HCT116 (cell line): Measurements from ENCODE around the gene SARS1. TPM values are rescaled to one million over a fixed set of nuclear protein-coding genes. Genes with fewer than 3 reads are reported as not detected.

Experiments
- ATAC-seq: fragments of 200-7000 bp; cut with Tn5 transposase; 2 replicates; pipeline ENCODE4 v1.9.1; 2020; ENCODE audit warnings: mild to moderate bottlenecking, moderate library complexity
- BruUV-seq: library from RNA; stranded (reverse); fragments of 400-500 nt; replicated peaks from 2 replicates; lab custom pipeline; 2021; lab: Mats Ljungman, UMichigan
- CTCF ChIA-PET: fragments of 300-600 bp; sonication (Branson Sonifier 250); formaldehyde crosslinking; loops from one replicate; lab custom pipeline; 2021; ENCODE audit warnings: antibody characterized with exemption; lab: Charles Lee
- POLR2A ChIA-PET: fragments of 300-600, 350-600 bp; sonication (Branson Sonifier 250); formaldehyde crosslinking; loops from one replicate; lab custom pipeline; 2021; ENCODE audit warnings: antibody characterized with exemption; lab: Charles Lee
- RAD21 ChIA-PET, 2 experiments: fragments of 300-600 bp; sonication (Branson Sonifier 250); formaldehyde crosslinking; loops; one replicate each; lab custom pipeline; 2023; ENCODE audit warnings: low total read pairs in 2 of 2; ENCODE audit not compliant: uncharacterized antibody in 2 of 2, unreplicated experiment in 2 of 2, low non-redundant PET in 1 of 2; lab: Charles Lee
- DNase-seq: peaks from one replicate; pipeline ENCODE4 v3.0.0-alpha.2; 2010; ENCODE audit warnings: low read depth, low spot score
- H2AFZ ChIP-seq: fragments of 200-600 bp; shearing (Covaris generic), sonication (generic); 2 replicates; pipeline ENCODE4 v1.6.1; 2017; ENCODE audit warnings: low read depth, mixed run types, mixed read lengths, antibody characterized with exemption, low read length; ENCODE audit not compliant: poor library complexity, severe bottlenecking
- H3K27ac ChIP-seq: 2 replicates; pipeline ENCODE4 v1.5.1; 2012; ENCODE audit warnings: low read depth, low read length
- H3K27me3 ChIP-seq: fragments of 200-600 bp; sonication (generic); 2 replicates; pipeline ENCODE4 v1.6.1; 2016; ENCODE audit warnings: mixed run types, low read length, mixed read lengths; ENCODE audit not compliant: insufficient read depth
- H3K36me3 ChIP-seq, 2 experiments: fragments of 200-500 bp in 1 of 2; fragments of 200-600 bp in 1 of 2; sonication (Bioruptor generic) in 1 of 2; sonication (generic) in 1 of 2; 2 replicates each; pipeline versions ENCODE4 v1.5.1 to v1.6.1; 2014 to 2016; ENCODE audit warnings: low read length in 2 of 2, inconsistent platforms in 1 of 2, mixed read lengths in 1 of 2, mixed run types in 1 of 2; ENCODE audit not compliant: insufficient read depth in 2 of 2, control insufficient read depth in 1 of 2
- H3K4me1 ChIP-seq, 2 experiments: fragments of 200-600 bp in 1 of 2; sonication (generic) in 1 of 2; 2 replicates each; pipeline versions ENCODE4 v1.5.1 to v1.6.1; 2012 to 2017; ENCODE audit warnings: low read length in 2 of 2, inconsistent platforms in 1 of 2, mild to moderate bottlenecking in 1 of 2, mixed read lengths in 1 of 2, mixed run types in 1 of 2, moderate library complexity in 1 of 2; ENCODE audit not compliant: insufficient read depth in 2 of 2, control insufficient read depth in 1 of 2
- H3K4me2 ChIP-seq: fragments of 200-600 bp; sonication (generic); 2 replicates; pipeline ENCODE4 v1.6.1; 2017; ENCODE audit warnings: mixed run types, low read length, mixed read lengths
- H3K4me3 ChIP-seq, 2 experiments: fragments of 200-600 bp in 1 of 2; sonication (generic) in 1 of 2; replicated peaks in 1 of 2; 2 replicates each; pipeline ENCODE4 v1.5.1; 2011 to 2016; ENCODE audit warnings: low read length in 2 of 2, control low read depth in 1 of 2, low read depth in 1 of 2, mild to moderate bottlenecking in 1 of 2, mixed read lengths in 1 of 2, mixed run types in 1 of 2
- H3K79me2 ChIP-seq: fragments of 200-600 bp; sonication (generic); 2 replicates; pipeline ENCODE4 v1.6.1; 2017; ENCODE audit warnings: mild to moderate bottlenecking, mixed run types, low read length, moderate library complexity, mixed read lengths; ENCODE audit not compliant: insufficient read depth
- H3K9ac ChIP-seq: fragments of 200-600 bp; sonication (generic); 2 replicates; pipeline ENCODE4 v1.6.1; 2016; ENCODE audit warnings: low read length, mixed read lengths
- H3K9me2 ChIP-seq: fragments of 200-600 bp; sonication (generic), shearing (Covaris generic); 2 replicates; pipeline ENCODE4 v1.6.1; 2017; ENCODE audit warnings: mixed run types, mild to moderate bottlenecking, moderate library complexity; ENCODE audit not compliant: insufficient read depth
- H3K9me3 ChIP-seq, 2 experiments: fragments of 200-500 bp in 1 of 2; fragments of 200-600 bp in 1 of 2; sonication (Bioruptor generic) in 1 of 2; sonication (generic) in 1 of 2; 2 replicates each; pipeline ENCODE4 v1.6.1; 2014 to 2017; ENCODE audit warnings: low read length in 2 of 2, mixed read lengths in 2 of 2, inconsistent platforms in 1 of 2, low read depth in 1 of 2, mild to moderate bottlenecking in 1 of 2, mixed run types in 1 of 2, moderate library complexity in 1 of 2; ENCODE audit not compliant: control insufficient read depth in 1 of 2, insufficient read depth in 1 of 2
- H4K20me1 ChIP-seq: fragments of 200-600 bp; sonication (generic), shearing (Covaris generic); 2 replicates; pipeline ENCODE4 v1.6.1; 2017; ENCODE audit warnings: mixed run types, mild to moderate bottlenecking, moderate library complexity; ENCODE audit not compliant: insufficient read depth
- EGR1 ChIP-seq: IDR thresholded peaks from 2 replicates; pipeline ENCODE4 v1.6.1; 2012; ENCODE audit warnings: low read depth
- EZH2phosphoT487 ChIP-seq: fragments of 200-600 bp; IDR thresholded peaks from 2 replicates; pipeline ENCODE4 v1.6.1; 2018; ENCODE audit warnings: antibody characterized with exemption, borderline replicate concordance
- FOSL1 ChIP-seq: IDR thresholded peaks from 2 replicates; pipeline ENCODE4 v1.6.1; 2012; ENCODE audit warnings: low read depth
- JUND ChIP-seq: IDR thresholded peaks from 2 replicates; pipeline ENCODE4 v1.6.1; 2012
- POLR2A ChIP-seq: IDR thresholded peaks from 2 replicates; pipeline ENCODE4 v1.7.0; 2011; ENCODE audit warnings: borderline replicate concordance; ENCODE audit not compliant: insufficient read depth, insufficient read length; ENCODE audit errors: extremely low read depth
- POLR2AphosphoS5 ChIP-seq: IDR thresholded peaks from 2 replicates; pipeline ENCODE4 v1.6.1; 2011; ENCODE audit warnings: mild to moderate bottlenecking, low read depth, low read length, moderate library complexity
- RAD21 ChIP-seq: IDR thresholded peaks from 2 replicates; pipeline ENCODE4 v1.6.1; 2012; ENCODE audit warnings: low read depth, mild to moderate bottlenecking
- SIN3A ChIP-seq: IDR thresholded peaks from 2 replicates; pipeline ENCODE4 v1.6.1; 2012; ENCODE audit warnings: low read depth
- TCF7L2 ChIP-seq: IDR thresholded peaks from 2 replicates; pipeline ENCODE4 v1.7.0; 2011; ENCODE audit warnings: borderline replicate concordance, inconsistent platforms; ENCODE audit not compliant: insufficient read depth, insufficient read length; ENCODE audit errors: extremely low read depth
- YY1 ChIP-seq: IDR thresholded peaks from 2 replicates; pipeline ENCODE4 v1.6.1; 2011; ENCODE audit warnings: low read length, low read depth, moderate library complexity, mild to moderate bottlenecking; ENCODE audit not compliant: insufficient replicate concordance; ENCODE audit errors: extremely low read depth
- ZFX ChIP-seq: fragments of 450-650 bp; IDR thresholded peaks from 2 replicates; pipeline ENCODE4 v1.6.1; 2017
- intact Hi-C: fragments of 100-400 bp; cut with micrococcal nuclease; formaldehyde crosslinking; loops from 2 replicates; pipeline ENCODE4 v1.10.0; 2022
- total RNA-seq: library from RNA; stranded (reverse); gene quantifications from one replicate; pipeline ENCODE4 v1.2.1, GENCODE V29; 2021; ENCODE audit not compliant: unreplicated experiment
- TF ChIP-seq, protein P1 (sequence below): IDR thresholded peaks from 2 replicates; pipeline ENCODE4 v1.6.1; 2012; ENCODE audit warnings: low read depth
- TF ChIP-seq, protein P2 (sequence below): IDR thresholded peaks from 2 replicates; pipeline ENCODE4 v1.6.1; 2011; ENCODE audit warnings: mild to moderate bottlenecking, low read length, moderate library complexity; ENCODE audit not compliant: insufficient replicate concordance; ENCODE audit errors: extremely low read depth
- TF ChIP-seq, protein P3 (sequence below): IDR thresholded peaks from 2 replicates; pipeline ENCODE4 v1.6.1; 2012

Gene SARS1
- total RNA-seq, 1 experiment from 2014 or later, result 206 TPM

DNA sequence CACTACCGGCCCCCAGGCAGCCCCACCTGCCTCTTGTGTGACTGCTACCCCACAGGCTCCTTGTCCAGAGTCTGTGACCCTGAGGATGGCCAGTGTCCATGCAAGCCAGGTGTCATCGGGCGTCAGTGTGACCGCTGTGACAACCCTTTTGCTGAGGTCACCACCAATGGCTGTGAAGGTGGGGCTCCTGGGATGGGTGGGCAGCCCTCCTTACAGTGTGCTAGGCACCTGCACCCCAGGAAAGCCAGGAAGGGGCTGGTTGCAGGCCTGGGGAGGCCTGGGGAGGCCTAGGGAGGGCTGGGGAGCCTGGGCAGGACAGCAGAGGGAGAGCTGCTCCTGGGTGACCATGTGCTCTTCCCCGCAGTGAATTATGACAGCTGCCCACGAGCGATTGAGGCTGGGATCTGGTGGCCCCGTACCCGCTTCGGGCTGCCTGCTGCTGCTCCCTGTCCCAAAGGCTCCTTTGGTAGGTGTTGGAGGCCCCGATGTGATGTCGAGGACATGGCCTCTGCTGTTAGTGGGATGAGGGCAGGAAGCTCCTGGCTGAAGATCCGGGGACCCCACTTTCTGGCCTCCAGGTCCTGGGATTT lies 52.1 kb downstream of the SARS1 start:
- POLR2A ChIA-PET, result no interaction called here

More for the DNA sequence above, 52.1 kb downstream of the SARS1 start:
- Histone ChIP-seq H3K27ac (no peak overlapping the region), H3K4me1 (peaks cover 0 to 9% of the 10 kb centered on the region in 2 experiments; a peak in 2 of 4 replicates), H3K4me3 (no peak overlapping the region), H3K79me2 (no peaks in the 10 kb centered on the region), H3K27me3 (no peaks in the 10 kb centered on the region), H3K9me3 (no peaks in the 10 kb centered on the region), H4K20me1 (no peaks in the 10 kb centered on the region), H3K9ac (no peak overlapping the region), H3K9me2 (no peaks in the 10 kb centered on the region), H2AFZ (no peak overlapping the region), H3K4me2 (no peak overlapping the region), H3K36me3 (peaks cover 0 to 4% of the 10 kb centered on the region in 2 experiments; a peak in 2 of 4 replicates)
- intact Hi-C loops, result no loop called here
- TF ChIP-seq POLR2AphosphoS5, result no peak
- TF ChIP-seq EGR1, result no peak
- TF ChIP-seq, protein P1, sequence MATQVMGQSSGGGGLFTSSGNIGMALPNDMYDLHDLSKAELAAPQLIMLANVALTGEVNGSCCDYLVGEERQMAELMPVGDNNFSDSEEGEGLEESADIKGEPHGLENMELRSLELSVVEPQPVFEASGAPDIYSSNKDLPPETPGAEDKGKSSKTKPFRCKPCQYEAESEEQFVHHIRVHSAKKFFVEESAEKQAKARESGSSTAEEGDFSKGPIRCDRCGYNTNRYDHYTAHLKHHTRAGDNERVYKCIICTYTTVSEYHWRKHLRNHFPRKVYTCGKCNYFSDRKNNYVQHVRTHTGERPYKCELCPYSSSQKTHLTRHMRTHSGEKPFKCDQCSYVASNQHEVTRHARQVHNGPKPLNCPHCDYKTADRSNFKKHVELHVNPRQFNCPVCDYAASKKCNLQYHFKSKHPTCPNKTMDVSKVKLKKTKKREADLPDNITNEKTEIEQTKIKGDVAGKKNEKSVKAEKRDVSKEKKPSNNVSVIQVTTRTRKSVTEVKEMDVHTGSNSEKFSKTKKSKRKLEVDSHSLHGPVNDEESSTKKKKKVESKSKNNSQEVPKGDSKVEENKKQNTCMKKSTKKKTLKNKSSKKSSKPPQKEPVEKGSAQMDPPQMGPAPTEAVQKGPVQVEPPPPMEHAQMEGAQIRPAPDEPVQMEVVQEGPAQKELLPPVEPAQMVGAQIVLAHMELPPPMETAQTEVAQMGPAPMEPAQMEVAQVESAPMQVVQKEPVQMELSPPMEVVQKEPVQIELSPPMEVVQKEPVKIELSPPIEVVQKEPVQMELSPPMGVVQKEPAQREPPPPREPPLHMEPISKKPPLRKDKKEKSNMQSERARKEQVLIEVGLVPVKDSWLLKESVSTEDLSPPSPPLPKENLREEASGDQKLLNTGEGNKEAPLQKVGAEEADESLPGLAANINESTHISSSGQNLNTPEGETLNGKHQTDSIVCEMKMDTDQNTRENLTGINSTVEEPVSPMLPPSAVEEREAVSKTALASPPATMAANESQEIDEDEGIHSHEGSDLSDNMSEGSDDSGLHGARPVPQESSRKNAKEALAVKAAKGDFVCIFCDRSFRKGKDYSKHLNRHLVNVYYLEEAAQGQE, result no peak
- TF ChIP-seq JUND, result no peak
- TF ChIP-seq RAD21, result no peak
- TF ChIP-seq ZFX, result no peak
- no peak for TF ChIP-seq FOSL1
- TF ChIP-seq EZH2phosphoT487, result no peak
- TF ChIP-seq, protein P2, sequence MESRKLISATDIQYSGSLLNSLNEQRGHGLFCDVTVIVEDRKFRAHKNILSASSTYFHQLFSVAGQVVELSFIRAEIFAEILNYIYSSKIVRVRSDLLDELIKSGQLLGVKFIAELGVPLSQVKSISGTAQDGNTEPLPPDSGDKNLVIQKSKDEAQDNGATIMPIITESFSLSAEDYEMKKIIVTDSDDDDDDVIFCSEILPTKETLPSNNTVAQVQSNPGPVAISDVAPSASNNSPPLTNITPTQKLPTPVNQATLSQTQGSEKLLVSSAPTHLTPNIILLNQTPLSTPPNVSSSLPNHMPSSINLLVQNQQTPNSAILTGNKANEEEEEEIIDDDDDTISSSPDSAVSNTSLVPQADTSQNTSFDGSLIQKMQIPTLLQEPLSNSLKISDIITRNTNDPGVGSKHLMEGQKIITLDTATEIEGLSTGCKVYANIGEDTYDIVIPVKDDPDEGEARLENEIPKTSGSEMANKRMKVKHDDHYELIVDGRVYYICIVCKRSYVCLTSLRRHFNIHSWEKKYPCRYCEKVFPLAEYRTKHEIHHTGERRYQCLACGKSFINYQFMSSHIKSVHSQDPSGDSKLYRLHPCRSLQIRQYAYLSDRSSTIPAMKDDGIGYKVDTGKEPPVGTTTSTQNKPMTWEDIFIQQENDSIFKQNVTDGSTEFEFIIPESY, result no peak
- no peak for TF ChIP-seq SIN3A
- no peak for TF ChIP-seq TCF7L2
- TF ChIP-seq POLR2A, result no peak
- no peak for TF ChIP-seq YY1
- TF ChIP-seq, protein P3, sequence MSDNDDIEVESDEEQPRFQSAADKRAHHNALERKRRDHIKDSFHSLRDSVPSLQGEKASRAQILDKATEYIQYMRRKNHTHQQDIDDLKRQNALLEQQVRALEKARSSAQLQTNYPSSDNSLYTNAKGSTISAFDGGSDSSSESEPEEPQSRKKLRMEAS, result no peak
- CTCF ChIA-PET, result interaction anchor here (1.2 kb wide), 1 partner anchor 133 kb away, joined by 4 read pairs; no protein-coding TSS in a partner anchor
- ATAC-seq (no peak), DNase-seq (no peak)
- BruUV-seq, result no TSS peak
- RAD21 ChIA-PET, result no interaction called here
